Epithelial cell of proximal tubule (primary cell): ENCODE measurements around the gene SIN3B. TPM values are rescaled to one million over a fixed set of nuclear protein-coding genes. Genes with fewer than 3 reads are reported as not detected.

Experiments
- DNase-seq: peaks from one replicate; pipeline ENCODE4 v3.0.0-alpha.2; 2011; ENCODE audit warnings: low read depth
- H3K4me3 ChIP-seq: 2 replicates; pipeline ENCODE4 v1.5.1; 2011; ENCODE audit warnings: low read depth, mild to moderate bottlenecking, low read length
- CTCF ChIP-seq: conservative IDR thresholded peaks from 2 replicates; pipeline ENCODE4 v1.5.1; 2012; ENCODE audit warnings: low read depth, mild to moderate bottlenecking, low read length
- total RNA-seq: library from RNA; depleted of rRNA; stranded (reverse); fragments of >200 nt; gene quantifications from 2 replicates; pipeline ENCODE4 v1.2.3, GENCODE V29; 2015

The SIN3B gene
- total RNA-seq, 1 donor from 2014 or later: 20.4 TPM

DNA sequence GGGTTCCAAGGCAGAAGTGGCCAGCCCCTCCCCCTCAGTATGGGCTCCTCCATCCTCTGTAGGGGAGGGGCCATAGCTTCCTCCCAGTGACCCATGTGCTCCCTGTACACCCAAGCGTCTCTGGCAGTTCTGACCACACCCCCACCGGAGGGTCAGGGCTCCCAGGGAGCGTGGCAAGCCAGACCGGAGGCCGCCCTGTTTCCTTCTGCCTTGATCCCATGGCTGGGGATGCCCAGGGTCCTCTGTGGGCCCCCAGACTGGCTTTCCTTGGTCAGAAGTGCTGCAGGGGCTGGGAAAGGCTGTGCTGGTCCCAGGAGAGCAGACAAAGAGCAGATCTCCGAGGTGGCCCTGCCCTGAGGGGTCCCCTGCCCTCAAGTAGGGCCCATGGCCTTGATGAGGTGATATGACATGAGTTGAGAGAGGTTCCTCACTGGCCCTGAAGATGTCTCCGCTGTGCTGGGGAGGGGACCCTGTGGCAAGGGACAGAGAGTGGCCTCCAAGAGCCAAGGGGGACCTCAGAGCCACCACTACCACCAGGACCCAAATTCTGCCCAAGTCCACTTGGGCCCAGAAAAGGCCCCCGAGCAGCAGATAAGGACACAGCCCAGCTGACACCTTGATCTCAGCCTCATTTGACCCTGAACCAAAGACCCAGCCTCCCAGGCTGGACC lies 51.8 kb downstream of the SIN3B start:
- no peak overlapping the region for H3K4me3 ChIP-seq
- no peak for TF ChIP-seq CTCF
- DNase-seq: no peak

GRCh38 chr19:16882146-16882545 lies 52.9 kb downstream of the SIN3B start:
- no peak for TF ChIP-seq CTCF
- H3K4me3 ChIP-seq: no peak overlapping the region
- DNase-seq: no peak

DNA sequence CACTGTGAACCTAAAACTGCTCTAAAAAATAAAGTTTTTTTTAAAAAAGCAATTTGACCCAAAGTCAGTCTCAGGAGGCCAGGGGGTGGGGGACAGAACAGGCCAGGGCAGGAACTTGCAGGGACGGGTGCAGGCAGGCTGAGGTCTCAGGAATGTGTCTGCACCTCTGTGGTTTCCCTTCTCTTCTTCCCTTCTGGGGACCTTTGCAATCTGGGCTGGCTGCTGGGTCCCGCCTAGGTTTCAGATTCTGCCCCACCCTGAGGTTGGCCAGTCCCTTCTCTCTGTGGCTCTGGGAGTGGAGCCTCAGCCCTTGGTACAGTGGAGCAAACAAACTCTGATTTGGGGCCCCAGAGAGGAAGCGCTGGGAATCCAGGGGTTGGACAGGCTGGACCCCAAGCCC lies 54.3 kb downstream of the SIN3B start:
- no peak overlapping the region for H3K4me3 ChIP-seq
- TF ChIP-seq CTCF: no peak
- no peak for DNase-seq

GRCh38 chr19:16885166-16885565 lies 56.0 kb downstream of the SIN3B start:
- DNase-seq: no peak
- TF ChIP-seq CTCF: no peak

DNA sequence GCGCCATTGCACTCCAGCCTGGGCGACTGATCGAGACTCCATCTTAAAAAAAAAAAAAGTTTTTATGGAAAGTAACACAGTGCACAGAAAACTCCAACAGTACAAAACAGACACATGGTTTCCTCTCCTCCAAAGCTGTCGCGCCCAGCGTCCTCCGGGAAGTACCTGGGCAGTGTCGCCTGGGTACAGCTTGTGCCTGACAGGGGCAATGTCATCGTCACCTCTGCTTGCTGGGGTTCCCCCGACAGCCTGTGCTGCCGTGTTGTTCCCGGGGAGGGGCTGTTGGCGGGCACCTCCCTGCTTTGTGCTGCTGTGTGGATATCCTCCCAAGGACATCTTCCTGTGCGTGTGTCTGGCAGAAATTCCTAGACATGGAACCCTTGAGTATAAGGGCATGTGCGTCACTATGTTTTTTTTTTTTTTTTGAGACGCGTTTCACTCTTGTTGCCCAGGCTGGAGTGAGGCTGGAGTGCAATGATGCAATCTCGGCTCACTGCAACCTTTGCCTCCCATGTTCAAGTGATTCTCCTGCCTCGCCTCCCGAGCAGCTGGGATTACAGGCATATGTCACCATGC lies 57.2 kb downstream of the SIN3B start:
- no peak overlapping the region for H3K4me3 ChIP-seq
- TF ChIP-seq CTCF: no peak
- peak; percentile 26 for DNase-seq

More at GRCh38 chr19:16885166-16885565, 56.0 kb downstream of the SIN3B start:
- no peak overlapping the region for H3K4me3 ChIP-seq

DNA sequence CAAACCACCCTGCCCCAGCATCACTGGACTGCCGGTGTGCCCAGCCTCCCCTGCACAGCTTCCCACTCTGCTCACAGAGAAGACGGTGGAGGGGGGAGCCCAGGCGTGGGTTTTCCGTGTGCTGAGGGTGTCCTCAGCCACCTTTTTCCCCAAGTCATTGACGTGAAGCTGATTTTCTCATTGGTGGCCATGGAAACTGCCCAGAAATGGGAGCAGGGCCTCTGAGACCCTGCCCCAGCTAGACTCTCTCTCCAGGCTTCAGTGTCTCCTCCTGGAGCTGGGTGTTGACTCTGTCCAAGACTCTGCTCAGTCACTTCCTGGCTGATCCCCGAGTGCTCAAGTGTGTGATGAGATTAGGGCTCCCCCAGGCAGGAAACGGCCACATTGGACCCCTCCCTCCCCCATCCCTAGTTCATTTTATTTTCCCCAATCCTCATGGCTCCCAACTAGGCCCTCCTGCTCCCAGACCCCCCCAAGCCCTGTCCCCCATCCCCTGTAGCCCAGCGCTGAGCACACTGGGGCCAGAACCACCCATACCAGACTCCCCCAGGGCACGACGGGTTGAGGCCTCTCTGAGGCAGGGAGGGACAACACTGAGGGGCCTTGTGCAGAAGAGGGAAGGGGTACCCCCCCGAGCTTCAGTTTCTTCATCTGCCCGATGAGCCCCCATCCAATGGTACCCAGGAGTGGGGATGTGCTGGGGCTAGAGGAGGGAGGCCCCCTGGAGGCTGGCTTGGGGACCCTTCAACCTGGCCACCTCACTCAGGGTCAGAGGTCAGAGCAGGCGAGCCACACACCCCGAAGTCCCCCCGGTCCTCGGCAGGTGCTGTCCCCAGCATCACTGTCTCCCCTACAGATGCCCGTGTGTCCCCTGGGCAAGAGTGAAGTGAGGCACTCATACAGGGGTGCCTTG lies 58.4 kb downstream of the SIN3B start:
- H3K4me3 ChIP-seq: no peak overlapping the region
- no peak for DNase-seq
- no peak for TF ChIP-seq CTCF
